ENCODE data around the gene HSDL1.

The HSDL1 gene

DNA sequence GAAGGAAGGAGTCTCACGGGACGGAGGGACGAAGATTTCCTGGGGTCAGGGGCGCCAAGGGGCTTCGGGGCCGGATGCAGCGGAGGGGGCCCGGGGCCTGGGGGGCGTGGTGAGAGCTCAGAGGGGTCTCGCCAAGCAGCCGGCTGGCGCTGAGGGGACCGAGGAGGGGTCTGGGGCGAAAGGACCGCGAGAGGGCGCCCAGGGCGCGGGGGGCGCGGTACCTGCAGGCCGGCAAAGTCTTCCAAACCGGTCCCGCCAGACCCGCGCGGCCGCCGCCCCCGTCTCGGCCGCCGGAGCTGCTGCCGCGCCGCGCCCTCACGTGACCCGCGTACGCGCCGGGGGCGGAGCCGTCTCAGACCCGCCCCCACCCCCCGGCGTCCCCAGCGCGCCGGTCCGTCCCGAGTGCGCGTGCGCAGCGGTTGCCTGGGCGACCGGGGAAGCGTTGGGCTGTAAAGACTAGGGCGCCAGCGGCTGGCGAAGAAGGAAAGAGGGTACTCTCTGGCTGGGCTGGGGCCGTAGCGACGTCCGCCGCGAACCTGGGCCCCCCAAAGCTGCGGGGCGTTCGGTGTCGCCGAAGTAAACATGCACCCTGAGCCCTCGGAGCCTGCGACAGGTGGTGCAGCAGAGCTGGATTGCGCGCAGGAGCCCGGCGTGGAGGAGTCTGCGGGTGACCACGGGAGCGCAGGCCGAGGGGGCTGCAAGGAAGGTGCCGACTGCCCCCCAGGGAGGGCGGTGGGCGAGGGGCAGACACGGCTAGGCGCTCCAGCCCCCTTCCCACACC lies at the start of gene HSDL1, which contains the start of gene DNAAF1:
HSDL1 (minus strand) TSS at position 319 of the 781 bp plus-strand sequence. CDS start 13,856 bp downstream, outside the sequence.
DNAAF1 (plus strand) TSS at position 450 of the 781 bp plus-strand sequence; CDS start at position 583, 133 bp downstream.
- peak; percentile 80 for DNase-seq

DNA sequence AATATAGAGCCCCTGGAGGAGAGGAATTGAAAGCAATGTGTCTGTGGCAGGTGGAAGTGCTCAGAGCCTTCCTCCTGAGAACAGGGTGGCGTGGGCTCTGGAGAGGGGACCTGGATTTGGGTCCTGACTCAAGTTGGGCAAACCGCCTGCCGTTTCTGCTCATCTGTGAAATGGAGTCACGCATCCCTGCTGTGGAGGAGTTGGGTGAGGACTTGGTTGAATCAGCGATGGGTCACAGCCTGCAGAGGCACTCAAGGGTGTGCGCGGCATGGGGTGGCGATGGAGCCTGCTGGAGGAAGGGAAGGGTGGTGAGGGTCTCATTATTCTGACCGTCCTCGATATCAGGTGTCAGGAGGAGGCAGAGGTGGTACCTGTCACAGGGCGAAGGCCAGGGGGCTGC lies 49.0 kb upstream of the HSDL1 start:
- no peak for DNase-seq

DNA sequence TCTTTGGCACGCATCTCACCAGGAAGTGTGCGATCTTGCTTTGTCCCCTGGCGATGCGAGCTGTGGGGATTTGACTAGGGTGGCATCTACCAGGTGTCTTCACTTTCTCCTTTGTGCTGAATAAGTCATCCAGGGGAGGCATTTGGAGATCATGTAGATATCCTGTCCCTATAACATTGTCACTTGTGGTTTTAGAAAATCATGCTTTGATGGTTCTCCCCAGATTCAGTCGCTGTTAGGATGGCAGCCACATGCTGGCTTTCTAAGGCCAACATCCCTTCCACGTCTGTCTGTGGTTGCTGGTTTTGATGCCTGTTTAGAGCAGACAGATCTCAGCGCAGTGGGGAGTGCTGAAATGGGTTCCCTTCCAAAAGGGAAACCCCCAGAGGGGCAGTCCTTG lies 48.5 kb upstream of the HSDL1 start:
- DNase-seq: no peak

DNA sequence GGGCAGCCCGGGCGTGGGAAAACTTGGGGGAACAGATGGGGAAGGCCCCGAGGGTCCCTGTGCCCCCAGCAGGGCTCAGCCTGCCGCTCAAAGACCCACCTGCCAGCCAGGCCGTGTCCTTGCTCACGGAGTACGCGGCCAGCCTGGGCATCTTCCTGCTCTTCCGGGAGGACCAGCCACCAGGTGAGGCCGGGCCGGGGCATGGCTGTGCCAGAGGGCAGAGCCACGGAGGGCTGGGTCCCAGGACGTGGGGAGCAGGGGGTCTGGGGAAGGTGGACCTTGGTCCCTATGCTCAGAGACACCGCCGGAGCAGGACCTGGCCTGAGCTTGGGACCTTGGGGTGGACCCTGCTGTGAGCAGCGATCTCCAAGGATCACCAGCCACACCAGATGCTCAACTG lies 46.5 kb upstream of the HSDL1 start:
- DNase-seq: no peak

DNA sequence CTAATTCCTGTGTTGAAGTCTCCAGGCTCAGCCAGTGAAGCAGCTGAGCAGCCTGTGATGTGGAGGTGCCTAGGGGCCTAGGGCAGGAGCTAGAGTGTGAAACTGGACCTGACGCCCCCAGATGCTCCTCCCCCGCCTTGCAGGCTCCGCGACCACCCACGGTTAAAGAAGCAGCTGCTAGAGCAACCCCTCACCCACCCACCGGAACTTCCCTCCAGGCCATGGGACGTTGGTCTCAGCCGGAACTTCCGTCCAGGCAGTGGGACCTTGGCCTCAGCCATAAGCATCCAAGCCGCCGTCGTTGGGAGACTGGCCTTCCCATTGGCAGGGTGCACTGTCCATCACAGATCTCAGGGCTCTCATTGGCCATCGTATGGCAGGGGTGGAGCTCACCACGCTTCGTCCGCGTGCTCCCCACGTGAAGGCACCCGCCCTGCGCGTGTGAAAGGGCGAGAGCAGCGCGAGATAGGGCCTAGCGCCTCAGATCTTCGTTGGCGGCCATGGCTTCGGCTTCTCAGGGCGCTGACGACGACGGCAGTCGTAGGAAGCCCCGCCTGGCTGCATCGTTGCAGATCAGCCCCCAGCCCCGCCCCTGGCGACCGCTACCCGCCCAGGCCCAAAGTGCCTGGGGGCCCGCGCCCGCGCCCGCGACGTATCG lies 45.9 kb upstream of the HSDL1 start, which contains the start of gene ADAD2:
ADAD2 (plus strand) TSS at position 427 of the 658 bp plus-strand sequence; CDS start at position 501, 74 bp downstream.
- no peak for DNase-seq

DNA sequence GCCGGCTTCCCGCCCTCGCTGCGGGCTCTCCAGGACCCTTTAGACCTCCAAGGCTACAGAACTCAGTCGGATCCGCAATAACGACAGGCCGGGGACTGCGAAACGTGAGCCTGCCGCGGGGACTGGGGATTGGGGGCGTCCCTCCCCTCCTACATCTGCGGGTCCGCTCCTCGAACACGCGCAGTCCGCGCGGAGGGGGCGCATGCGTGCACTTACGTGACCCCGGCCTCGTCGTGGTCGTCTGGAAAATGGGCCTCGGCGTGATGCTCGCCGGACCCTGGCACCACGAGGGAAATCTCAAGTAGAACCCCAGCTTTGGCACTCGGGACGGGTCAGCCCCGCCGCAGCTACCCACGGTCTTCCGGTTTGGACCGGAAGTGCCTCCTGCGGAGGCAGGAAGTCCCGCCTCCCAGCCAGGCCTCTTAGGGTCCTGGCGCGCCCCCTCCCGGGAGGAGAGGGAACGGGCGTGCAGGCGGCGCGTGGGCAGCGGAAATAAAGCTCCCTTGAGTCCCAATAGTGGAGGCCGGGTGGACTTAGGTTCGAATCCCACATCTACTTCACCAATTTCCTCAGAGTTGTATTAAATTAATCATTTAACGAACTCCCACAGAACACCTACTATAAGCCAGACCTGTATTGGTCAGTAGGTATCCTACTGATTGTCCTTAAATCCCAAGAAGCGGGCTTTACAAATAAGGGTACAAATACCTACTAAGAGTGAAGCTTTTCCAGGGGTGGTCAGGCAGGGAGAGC lies 41.9 kb upstream of the HSDL1 start, which contains the start of gene TAF1C:
TAF1C (minus strand) TSS at position 373 of the 753 bp plus-strand sequence. CDS start 2,069 bp downstream, outside the sequence.
- peak; percentile 94 for DNase-seq

DNA sequence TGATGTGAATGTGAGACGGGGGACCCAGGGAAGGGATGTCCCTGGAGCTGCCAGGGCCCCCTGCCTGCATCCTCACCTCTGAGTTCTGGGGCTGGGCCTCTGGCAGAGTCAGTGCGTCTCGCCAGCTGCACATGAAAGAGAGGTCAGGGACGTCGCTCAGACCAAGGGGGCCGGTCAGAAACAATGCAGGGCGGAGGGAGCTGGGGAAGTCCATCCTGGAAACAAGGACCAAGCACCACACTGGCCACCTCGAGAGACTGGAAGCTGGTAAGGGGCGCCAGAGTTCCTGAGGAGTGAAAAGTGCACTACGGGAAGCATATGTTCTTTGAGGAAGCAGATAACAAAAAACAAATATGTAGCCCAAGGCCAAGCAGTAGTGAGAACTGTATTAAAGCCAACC lies 39.8 kb upstream of the HSDL1 start:
- no peak for DNase-seq

DNA sequence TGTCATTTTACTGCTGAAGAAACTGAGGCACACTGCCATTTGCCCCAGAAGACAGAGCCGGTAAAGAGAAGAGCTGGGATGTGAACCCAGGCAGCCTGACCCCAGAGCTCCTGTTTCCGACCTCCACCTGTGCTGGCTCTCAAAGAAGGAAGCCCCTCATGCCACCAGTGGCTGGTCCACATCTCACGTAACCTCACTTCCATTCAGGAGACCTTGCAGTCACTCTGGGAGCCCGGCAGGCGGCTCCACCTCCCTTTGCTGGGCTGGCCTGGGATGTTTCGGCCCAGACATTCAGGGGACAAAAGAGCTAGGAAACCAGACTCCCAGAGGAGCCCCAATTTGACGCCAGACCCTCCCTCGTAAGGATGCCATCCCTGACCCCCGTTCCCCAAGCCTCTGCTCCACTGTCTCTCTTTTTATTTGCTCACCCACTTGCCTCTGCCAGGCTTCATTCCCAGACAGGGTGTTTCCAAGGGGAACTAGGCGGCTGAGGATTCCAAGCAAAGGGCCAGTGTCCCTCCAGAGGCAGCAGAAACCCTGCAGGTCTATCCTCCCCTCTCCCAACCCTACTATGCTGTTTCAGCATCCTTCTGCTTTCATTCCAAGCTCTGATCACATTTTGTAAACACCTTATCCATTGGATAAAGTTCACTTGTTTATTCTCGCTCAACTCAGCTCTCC lies 39.1 kb upstream of the HSDL1 start:
- DNase-seq: no peak

DNA sequence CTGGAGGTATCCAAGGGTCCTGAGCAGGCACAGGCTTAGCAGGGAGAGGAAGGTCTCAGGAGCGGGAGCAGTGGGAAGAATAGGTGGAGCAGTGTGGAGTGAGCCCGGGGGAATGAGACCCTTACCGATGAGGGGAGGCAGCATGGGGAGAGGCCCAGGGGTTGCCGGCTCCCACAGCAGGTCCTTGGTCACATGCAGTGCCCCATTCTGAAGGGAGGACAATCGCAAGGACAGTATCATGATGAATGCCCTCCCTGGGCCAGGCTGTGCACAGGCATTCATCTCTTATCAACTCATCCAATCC lies 38.5 kb upstream of the HSDL1 start:
- no peak for DNase-seq

DNA sequence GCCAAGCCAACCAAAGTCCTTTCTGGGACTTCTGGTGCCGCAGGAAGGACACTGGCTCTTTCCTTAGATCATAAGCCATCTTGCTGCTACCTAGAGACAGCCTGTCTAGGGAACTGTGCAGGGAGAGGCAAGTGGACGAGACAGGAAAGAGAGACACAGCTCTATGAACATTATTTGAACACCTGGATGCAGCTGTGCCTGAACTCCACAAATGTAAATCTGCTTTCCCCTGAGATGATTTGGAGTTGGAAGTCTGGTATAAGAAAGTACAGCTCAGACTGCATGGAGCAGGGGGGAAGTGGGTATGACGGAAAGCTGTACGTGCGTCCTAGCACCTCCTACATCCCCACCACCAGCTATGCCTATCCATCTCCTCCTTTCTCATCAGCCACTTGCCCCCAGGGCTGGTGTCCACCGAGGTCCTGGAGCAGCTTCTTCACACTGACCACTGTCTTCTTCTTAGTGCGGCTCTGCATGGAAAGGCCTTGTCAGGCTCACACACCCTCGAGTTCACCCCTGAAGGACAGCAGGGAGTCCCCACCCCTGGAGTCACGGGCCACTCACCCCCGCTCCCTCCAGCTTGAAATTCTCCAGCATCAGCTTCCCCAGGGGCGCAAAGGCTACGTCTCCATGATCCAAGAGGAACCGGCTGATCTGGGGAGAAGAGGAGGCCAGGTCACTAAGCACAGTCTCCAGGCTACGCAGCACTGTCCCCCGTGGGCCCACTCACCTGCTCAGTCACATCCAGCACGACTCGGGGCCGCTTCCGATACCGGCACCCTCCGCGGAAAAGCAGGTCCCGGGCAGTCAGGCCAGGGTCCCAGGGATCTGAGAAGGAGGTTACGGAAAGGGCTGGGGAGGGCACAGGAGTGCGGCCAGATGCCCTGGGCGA lies 37.9 kb upstream of the HSDL1 start:
- no peak for DNase-seq

DNA sequence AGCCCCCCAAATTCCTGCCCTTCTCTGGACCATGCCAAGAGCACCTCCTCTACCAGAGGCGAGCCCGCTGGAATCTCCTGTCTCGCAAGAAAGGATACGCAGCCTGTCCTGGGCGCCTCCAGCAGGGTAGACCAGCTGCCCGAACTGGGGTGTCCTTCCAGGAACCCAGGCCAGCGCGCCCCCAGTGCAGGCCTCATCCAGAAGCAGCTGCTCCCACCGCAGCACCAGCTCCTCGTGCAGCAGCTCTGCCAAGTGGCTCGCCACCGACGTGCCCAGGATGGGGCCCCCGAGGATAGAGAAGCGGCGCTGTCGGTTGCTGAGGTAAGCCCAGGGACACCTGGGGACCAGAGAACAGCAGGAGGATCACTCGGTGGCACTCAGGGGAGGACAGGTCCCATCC lies 37.1 kb upstream of the HSDL1 start:
- no peak for DNase-seq

DNA sequence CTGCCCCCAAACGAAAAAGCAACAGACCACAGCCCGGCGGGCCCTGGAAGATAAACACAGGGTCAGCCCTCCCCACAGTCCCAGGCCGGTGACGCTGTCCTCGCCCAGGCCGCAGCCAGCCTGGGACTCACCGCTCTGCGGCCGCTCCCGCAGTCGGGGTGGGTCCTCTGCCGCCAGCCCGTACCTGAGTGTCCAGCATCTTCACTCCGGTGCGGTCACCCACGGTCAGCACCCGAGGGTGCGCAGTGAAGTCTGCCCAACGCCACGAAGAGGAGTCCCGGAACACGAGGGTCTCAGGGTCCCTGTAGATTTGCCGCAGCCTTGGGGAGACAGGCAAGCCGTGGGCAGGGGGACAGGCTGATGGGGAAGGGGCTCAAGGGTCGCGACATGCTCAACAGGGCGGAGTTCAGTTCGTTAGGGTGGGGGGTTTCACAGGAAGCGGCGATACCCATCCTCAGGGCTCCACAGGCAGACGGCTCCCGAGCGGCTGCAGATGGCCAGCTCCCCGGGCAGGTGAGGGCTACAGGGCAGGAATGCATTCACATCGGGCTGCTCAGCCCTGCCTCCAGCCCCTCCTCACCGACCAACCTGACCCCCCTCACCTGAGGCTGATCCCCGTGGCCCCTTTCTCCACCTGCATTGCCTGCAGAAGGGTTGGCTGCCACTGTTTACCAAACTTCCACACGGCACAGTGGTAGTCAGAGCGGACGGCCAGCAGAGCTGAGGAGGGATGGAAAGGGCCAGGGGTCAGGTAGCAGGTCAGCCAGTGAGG lies 36.4 kb upstream of the HSDL1 start:
- no peak for DNase-seq

DNA sequence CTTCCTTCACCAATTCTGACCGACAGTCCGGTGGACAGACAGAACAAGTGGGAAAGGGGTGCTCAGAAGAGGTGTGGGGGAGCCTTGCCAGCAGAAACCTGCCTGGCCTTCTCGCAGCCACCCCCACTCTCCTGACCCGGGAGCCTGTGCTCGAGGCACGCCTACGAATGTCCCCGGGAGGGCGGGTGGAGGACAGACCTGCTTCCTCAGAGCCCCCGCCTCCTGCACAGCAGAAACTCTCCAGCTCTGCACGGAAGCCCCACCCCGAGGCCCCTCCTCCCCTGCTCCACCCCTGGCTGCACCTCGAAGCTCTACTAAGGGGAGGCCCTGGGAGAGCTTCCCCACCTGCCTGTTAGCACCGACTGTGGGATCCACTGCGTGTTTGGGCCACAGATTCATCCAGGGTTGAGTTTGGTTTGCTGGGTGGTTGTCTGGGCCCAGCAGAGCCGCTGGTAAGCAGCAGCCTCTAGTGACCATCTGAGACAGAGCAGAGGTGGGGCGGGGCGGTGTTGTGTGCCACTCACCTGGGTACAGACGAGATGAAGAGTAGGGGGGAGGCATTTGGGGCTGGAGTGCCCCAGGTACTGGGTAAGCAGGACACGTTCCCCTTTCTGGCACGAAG lies 35.7 kb upstream of the HSDL1 start:
- DNase-seq: no peak

DNA sequence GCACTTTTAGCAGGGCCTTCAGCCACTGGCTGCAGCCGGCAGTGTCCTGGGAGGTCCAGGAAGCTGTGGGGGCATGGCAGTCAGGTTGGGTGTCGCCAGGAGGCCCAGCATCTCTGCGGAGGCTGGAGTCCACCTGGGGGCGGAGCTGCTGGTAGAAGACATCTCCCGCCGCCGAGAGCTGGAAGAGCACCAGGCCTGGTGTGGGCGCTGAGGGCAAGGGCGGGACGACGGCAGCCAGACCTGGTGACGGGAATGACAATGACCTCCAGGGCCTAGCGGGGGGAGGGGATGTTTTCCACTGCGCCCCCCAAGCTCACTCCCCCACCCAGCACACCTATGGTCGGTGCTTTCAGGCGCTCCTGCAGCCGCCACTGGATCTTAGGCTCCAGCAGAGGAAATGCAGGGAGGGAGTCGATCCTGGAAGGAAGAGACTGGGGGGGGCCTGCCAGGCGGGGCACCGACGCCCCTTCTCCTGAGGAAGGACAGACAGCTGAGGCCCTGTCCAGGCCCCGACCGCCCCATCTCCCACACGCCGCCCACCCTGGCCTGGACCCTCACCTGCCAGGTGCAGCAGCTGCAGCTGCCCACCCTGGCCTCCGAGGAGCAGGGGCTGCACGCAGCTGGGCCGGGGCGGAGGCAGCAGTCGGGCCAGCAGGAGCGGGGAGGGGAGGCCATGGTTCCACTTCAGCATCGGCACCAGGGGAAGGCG lies 34.8 kb upstream of the HSDL1 start:
- no peak for DNase-seq

DNA sequence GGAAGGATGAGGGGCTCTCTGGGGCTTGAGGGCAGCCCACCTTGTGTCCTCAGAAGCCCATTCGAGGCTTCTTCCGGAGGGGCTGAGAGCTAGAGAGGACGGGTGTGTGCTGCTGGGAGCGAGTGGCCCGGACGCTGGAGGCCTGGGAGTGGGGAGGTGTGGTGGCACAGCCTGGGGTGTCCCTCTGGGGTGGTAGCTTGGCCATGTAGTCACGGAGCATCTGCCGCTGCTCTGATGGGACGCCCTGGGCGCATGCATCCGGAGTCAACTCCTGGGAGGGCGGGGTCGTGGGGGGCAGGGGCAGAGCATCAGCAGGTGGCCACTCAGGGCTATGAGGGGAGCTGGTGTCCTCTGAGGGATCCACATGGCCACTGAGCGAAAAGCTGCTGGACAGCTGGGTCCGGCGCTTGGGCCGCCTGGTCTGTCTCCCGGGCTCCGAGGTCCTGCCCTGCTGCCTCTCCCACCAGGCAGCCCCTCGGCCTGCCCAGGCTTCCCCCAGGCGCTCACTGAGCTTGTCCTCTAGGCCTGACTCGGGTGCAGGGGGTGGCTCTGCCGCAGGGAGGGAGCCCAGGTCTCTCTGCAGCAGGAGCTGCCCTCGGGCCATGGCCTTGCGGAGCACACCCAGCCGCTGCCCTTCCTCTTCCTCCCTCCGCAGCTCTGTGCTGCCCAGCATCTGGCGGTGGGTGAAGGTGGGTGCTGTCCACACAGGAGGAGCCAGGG lies 34.1 kb upstream of the HSDL1 start:
- no peak for DNase-seq

DNA sequence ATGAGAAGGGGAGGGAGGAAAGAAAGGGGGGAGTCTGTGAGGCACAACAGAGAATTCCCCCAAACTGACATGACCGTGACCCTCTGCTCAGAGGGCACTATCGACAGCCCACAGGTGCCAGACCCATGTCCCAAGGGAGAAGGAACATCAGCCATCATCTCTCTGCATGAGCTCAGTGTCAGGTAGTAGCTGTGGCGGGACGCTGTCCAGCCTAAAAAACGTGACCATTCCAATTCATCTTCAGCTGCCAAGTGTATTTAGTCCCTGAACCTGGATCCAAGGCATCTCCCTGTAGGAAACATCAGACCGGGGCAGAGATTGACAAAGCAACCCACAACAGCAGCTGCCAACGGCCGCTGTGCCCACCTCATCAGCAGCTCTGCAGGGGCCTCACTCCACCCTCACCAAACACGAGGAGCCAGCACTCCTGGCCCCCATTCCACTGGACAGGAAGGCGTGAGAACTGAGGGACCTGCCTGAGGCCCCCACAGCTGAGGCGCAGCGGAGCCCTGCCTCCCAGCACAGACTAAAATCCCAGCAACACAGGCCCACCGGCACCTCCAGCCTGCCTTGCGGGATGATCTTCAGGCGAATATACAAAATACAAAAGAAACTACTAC lies 33.3 kb upstream of the HSDL1 start:
- no peak for DNase-seq

DNA sequence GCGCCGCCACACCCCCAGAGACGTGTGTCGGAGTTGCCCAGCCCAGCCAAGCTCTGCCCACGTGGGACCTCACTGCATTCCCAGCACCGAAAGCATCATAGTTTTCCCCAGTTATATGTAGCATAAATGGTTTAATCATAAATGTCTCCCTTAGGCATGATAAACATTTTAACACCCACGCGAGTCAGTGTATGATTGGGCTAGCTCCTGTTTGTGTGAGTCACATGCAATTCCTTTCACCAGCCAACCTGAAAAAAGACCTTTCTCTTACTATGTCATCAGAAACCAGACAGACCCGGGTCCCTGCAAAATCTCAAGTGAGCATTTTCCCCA lies 32.7 kb upstream of the HSDL1 start:
- peak; percentile 50 for DNase-seq

DNA sequence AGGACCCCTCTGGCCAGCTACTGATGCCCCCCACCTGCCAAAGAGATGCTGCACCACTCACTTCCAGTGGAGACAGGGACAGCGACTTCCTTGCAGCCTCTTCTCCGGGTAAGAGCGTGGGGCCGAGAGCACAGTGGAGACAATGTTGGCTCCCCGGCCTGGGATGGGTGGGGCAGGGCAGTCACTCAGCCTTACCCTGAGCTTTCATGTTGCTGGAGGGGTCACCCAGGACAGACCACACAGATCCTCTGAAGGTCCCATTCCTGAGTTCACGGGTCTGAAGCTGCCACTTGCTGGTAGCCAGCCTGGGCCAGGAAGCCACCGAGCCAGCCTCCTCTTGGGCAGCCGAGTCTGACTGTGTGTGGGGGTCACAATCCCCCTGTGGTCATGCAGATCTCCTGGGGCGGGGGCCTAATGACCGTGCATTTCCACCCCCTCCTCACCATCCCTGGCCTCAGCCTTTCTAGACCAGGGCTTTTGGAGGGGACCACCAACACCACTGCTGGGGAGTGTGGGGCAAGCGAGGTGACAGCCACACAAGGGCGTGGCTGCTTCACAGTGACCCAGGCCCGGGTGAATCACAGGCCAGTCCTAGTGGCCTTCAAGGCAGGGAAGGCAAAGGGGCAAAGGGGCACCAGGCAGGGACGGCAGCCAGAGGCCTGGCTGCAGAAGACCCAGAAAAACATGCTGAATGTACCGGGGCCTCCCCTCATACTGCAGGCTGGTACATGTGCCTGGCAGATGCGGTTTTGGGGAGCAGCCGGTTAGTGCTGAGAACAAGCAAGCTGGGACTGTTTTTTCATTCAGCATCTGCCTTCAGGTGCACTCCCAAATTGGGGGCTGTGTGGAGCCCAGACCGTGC lies 31.4 kb upstream of the HSDL1 start:
- DNase-seq: no peak
